ENCODE measurements around the gene ARHGAP31.
"Not testable (repeated sequence)": the region's sequence is repeated elsewhere in the genome, so short reads cannot be mapped to it uniquely, and the experiment has no call there.

The ARHGAP31 gene, protein sequence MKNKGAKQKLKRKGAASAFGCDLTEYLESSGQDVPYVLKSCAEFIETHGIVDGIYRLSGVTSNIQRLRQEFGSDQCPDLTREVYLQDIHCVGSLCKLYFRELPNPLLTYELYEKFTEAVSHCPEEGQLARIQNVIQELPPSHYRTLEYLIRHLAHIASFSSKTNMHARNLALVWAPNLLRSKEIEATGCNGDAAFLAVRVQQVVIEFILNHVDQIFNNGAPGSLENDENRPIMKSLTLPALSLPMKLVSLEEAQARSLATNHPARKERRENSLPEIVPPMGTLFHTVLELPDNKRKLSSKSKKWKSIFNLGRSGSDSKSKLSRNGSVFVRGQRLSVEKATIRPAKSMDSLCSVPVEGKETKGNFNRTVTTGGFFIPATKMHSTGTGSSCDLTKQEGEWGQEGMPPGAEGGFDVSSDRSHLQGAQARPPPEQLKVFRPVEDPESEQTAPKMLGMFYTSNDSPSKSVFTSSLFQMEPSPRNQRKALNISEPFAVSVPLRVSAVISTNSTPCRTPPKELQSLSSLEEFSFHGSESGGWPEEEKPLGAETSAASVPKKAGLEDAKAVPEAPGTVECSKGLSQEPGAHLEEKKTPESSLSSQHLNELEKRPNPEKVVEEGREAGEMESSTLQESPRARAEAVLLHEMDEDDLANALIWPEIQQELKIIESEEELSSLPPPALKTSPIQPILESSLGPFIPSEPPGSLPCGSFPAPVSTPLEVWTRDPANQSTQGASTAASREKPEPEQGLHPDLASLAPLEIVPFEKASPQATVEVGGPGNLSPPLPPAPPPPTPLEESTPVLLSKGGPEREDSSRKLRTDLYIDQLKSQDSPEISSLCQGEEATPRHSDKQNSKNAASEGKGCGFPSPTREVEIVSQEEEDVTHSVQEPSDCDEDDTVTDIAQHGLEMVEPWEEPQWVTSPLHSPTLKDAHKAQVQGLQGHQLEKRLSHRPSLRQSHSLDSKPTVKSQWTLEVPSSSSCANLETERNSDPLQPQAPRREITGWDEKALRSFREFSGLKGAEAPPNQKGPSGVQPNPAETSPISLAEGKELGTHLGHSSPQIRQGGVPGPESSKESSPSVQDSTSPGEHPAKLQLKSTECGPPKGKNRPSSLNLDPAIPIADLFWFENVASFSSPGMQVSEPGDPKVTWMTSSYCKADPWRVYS (N-terminal part only)

DNA sequence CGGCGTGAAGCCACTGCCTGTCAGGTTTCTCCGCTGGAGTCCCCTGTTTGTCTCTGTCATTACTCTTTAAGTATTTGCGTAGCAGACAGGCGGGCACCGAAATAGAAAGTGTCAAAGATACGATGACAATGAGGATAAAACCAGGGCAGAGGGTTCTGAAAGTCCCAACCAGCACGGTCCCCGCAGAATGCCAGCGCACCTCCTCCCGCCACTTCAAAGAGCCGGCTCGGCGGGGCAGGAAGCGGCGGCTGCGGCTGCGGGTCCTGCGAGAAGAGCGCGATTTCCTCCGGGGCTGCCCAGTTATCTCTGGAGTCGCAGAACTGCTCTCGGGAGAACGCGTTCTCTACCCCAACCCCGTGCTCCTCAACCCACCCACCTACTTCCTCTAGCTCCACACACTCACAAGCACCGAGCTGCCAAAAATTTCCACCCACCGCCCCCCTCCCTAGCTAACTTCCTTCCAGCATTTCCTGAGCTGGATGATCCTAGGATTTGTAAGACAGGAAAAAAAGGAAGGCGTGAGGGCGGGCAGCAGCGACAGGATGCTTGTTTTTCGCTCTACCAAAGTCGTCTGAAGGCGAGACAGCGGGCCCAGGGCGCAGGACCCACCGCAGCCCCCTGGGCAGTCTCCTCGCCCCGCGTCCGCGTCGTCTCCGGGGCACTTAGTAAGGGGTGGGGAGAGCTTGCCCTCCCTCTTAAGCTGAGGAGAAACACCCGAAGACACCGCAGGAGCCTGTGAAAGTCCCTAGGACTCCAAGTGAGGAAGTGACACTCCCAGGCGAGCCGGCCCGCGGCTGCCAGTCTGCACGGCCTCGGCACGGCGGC lies at the start of gene ARHGAP31:
ARHGAP31 (plus strand) TSS at position 513 of the 825 bp plus-strand sequence. CDS start 522 bp downstream, outside the sequence.
- DNase-seq (ENCODE audit: low read depth, low spot score) = peak; percentile 67

DNA sequence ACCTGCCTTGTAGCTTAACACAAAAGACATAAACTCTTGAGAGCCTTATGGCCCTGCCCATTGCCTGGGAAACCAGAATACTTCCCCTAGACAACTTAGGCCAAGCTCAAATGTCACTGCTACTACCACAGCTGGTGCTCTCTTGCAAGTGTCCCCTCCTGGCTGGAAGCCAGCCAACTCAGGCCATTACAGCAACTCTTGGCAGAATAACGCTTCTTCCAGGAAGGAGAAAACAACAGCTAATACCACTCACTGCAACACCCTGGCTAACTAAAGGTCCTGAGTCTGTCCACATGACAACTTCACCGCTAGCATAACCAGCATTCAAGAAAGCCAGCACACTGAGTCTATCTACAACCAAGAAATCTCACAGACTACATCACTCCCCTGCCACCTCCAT lies 48.4 kb upstream of the ARHGAP31 start:
- no peak for DNase-seq (ENCODE audit: low read depth, low spot score)

DNA sequence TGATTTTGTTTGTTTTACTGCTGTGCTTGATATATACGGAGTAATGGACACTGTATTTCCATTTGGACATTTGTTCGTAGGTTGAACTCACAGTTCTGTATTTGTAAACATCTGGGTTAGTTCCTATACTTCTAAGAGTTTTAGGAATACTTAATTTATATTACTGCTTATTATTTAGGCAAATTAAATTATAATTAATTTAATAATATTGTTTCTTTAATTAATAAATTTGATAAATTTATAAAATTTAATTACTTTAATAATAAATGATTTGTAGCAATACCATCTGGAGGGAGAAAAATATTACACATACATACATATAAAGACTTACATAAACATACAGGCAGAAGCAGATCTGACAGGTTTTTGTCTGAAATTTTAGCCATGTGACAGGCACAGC lies 39.0 kb upstream of the ARHGAP31 start:
- DNase-seq (ENCODE audit: low read depth, low spot score) = no peak

- DNase-seq (ENCODE audit: low read depth, low spot score) = no peak
These were observed 37.1 kb upstream of the ARHGAP31 start for GRCh38 chr3:119257111-119257510.

- DNase-seq (ENCODE audit: low read depth, low spot score) = no peak
These were observed 36.4 kb upstream of the ARHGAP31 start for GRCh38 chr3:119257654-119258410.

GRCh38 chr3:119258915-119259314 lies 35.3 kb upstream of the ARHGAP31 start:
- no peak for DNase-seq (ENCODE audit: low read depth, low spot score)

DNA sequence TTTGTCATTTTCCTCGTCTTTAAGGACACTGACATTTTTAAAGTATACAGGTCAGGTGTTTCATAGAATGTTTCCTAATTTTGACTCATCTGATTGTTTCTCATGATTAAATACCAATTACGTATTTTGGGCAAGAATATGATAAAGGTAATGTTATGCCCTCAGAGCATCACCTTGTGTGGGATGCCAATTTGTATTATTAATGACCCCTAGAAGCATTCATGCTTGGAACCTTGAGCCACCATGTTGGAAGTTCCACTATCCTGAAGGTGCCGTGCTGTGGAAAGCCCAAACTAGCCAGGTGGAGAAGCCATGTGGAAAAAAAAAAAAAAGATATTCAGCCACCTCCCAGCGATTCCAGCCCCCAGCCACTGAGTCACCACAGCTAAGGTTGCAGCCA lies 34.4 kb upstream of the ARHGAP31 start:
- no peak for DNase-seq (ENCODE audit: low read depth, low spot score)

- no peak for DNase-seq (ENCODE audit: low read depth, low spot score)
These were observed 33.1 kb upstream of the ARHGAP31 start for GRCh38 chr3:119261055-119261454.

DNA sequence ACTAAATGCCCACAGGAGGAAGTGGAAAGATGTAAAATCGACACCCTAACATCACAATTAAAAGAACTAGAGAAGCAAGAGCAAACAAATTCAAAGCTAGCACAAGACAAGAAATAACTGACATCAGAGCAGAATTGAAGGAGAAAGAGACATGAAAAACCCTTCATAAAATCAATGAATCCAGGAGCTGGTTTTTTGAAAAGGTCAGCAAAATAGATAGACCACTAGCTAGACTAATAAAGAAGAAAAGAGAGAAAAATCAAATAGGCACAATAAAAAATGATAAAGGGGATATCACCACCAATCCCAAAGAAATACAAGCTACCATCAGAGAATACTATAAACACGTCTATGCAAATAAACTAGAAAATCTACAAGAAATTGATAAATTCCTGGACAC lies 24.0 kb upstream of the ARHGAP31 start:
- not testable (repeated sequence) for DNase-seq (ENCODE audit: low read depth, low spot score)

DNA sequence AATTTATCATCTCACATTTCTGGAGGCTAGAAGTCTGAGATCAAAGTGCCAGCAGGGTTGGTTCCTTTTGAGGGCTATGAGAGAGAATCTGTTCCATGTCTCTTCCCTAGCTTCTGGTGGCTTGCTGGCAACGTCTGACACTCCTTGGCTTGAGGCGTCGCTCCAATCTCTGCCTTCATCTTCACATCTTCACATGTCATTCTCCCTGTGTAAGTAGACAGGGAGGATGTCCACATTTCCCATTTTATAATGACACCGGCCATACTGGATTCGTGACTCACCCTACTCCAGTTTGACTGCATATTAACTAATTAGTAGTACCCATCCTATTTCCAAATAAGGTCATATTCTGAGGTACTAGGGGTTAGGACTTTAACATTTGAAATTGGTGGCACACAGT lies 17.5 kb upstream of the ARHGAP31 start:
- no peak for DNase-seq (ENCODE audit: low read depth, low spot score)

GRCh38 chr3:119279101-119279554 lies 15.1 kb upstream of the ARHGAP31 start:
- DNase-seq (ENCODE audit: low read depth, low spot score) = no peak

DNA sequence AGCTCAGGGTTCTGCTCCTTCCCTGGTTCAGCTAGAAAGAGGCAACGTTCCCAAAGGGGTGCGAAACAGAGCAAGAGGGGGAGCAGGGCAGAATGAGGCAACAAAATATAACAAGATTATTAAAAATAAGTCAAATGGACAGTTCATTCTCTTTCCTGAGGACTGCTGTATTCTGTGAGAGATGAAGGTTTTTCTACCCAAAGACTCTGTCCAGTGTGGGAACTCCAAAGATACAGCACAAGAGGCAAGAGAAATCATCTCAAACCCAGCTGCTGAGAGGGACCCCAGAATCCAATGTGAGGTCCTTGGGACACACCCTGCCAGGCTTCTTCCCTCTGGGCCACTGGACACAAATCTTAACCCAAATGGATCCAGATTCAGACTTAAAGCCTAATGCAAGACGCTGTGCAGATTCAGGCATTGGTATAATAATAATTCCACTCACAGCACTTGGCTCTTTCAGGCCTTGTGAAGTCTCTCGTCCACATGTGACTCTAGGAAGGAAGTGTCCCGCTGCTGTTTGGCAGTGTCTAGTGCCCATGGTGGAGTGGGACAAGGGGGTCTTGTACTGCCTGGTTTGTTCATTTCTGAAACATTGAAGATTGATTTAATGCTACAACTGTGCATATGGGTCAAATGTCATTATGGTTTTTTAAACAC lies 14.5 kb upstream of the ARHGAP31 start:
- DNase-seq (ENCODE audit: low read depth, low spot score) = no peak

DNA sequence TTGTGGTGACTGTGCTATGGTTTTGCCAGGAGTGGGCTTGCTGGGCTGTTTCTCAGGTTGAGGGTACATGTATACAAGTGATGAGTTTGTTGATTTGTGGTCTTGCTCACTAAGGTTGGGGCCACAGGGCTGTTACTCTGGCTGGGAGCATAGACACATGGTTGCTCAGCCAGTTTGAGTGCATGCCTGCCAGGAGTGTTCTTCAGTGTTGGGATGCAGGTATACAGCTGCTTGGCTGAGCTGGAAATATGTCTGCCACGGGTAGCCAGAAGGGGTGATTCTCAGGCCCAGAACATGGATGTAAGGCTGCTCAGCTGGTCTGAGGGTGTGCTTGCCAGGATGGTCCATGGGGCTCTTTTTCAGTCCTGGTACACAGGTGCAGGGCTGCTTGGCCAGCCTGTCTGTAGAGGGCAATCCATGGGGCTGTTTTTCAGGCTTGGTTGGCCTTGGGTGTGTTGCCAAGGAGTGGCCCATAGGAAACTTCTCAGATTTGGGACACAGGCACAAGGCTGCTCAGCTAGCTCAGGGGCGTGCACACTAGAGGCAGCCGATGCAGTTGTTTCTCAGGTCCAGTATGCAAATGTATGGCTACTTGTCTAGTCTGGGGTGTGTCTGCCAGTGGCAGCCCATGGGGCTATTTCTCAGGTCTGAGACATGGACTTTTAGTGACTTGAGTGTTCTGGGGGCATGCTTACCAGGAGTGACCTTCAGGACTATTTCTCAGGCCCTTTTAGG lies 5.3 kb upstream of the ARHGAP31 start:
- no peak for DNase-seq (ENCODE audit: low read depth, low spot score)

GRCh38 chr3:119289404-119289770 lies 4.8 kb upstream of the ARHGAP31 start:
- DNase-seq (ENCODE audit: low read depth, low spot score) = no peak

DNA sequence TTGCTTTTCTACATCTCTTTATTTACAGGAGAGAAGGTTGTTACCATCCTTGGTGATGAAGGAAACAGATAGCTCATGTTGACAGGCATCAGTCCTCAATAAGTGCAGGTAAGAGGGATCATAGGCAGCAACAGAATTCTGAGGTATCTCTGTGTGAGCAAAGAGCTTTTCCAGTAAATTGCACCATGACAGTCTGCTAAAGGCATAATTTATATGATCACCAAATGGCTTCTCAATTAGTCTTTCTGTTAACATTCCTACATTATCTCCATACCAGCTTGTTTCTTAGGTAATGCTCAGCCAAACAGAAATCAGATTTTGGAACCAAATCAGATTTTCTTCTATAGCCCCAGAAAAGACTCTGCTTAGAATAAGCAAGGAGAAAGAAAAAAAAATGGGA lies 3.6 kb upstream of the ARHGAP31 start:
- no peak for DNase-seq (ENCODE audit: low read depth, low spot score)

DNA sequence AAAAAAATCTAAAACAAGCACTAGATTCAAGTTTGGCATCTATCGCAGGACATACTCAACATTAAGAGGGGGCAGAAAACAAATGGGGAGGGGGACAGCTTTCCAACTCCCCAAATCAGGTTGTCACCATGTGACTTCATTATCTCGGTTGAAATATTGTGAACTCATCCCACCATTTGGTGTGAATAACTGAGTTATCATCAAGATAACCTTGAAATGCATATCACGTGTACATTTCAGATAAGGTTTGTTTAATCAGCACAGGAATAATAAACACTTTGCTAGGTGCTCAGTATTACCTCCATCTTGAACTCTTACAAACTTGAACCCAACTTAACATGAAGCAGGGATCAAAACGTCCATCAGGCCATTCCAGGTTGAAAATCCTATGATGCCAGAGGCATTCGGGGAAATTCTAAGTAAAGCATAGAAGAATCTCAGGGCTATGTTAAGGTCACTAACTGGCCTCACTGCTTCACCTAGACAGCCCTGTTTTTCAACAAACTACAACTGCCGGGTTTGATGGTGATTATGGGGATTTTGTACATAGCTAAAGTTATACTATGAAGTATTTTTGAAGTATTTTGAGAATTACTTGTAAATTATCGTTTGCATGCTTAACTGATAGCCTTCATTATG lies 3.0 kb upstream of the ARHGAP31 start:
- DNase-seq (ENCODE audit: low read depth, low spot score) = no peak

DNA sequence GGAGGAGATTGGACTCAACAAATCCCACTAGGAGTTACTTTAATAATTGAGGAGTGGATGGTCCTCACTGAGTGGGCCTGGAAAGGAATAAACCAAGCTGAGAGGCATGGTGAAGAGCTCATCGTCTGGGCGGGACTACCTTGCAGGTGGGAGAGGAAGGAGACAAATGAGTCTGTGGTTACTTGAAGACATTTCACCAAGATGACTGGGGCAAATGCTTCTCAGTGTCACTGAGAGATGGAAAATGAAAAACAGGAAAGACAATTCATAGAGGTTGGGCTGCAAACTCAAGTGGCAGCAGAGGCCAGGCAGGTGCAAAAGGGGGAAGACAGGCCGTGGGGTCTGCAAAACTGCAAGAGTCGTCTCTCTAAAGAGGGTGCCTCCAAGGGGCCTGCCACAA lies 1.5 kb upstream of the ARHGAP31 start:
- no peak for DNase-seq (ENCODE audit: low read depth, low spot score)

- no peak for DNase-seq (ENCODE audit: low read depth, low spot score)
These were observed 895 bp upstream of the ARHGAP31 start for GRCh38 chr3:119293105-119293870.
